Testis (tissue), 3 donors: ENCODE results near the gene XRCC1. TPM values are rescaled to one million over a fixed set of nuclear protein-coding genes. Genes with fewer than 3 reads are reported as not detected.
A peak's percentile ranks its signal among the peaks of the same experiment; 100 is the strongest.

ENCODE experiments used
- DNase-seq: peaks from one replicate; pipeline ENCODE4 v3.0.0-alpha.2; 2019
- H3K27ac ChIP-seq, 2 donors: fragments of 200-600 bp; sonication (generic); one replicate each; pipeline ENCODE4 v1.5.1; 2019
- H3K27me3 ChIP-seq: fragments of 200-600 bp; sonication (generic); one replicate; pipeline ENCODE4 v1.5.1; 2019
- H3K36me3 ChIP-seq: fragments of 200-600 bp; sonication (generic); one replicate; pipeline ENCODE4 v1.5.1; 2017; ENCODE audit warnings: low read depth; ENCODE audit errors: missing control alignments
- H3K4me1 ChIP-seq: fragments of 200-600 bp; sonication (generic); one replicate; pipeline ENCODE4 v1.5.1; 2019
- H3K4me3 ChIP-seq, 2 donors: fragments of 200-600 bp; sonication (generic); one replicate each; pipeline ENCODE4 v1.5.1; 2017 to 2019
- H3K9me3 ChIP-seq: fragments of 200-600 bp; sonication (generic); one replicate; pipeline ENCODE4 v1.5.1; 2017
- CTCF ChIP-seq, 3 experiments: fragments of 450-650 bp in 2 of 3; fragments of 200-600 bp in 1 of 3; sonication (generic) in 1 of 3; IDR thresholded peaks; one replicate each; pipeline ENCODE4 v1.5.1; 2016 to 2019; ENCODE audit warnings: antibody characterized with exemption in 3 of 3, mild to moderate bottlenecking in 2 of 3, moderate library complexity in 1 of 3
- POLR2A ChIP-seq: fragments of 450-650 bp; IDR thresholded peaks from one replicate; pipeline ENCODE4 v1.6.1; 2017; ENCODE audit warnings: antibody characterized with exemption, mild to moderate bottlenecking, moderate library complexity
- whole genome bisulfite sequencing, 2 donors: methylation state at CpG; one replicate each; pipeline ENCODE4 v1.1.5; 2018; 5-methylcytosine and 5-hydroxymethylcytosine counted together
- intact Hi-C: fragments of 100-400 bp; cut with DNase I; formaldehyde crosslinking; loops from one replicate; pipeline ENCODE4 v1.15.1; 2023; ENCODE audit warnings: low total_unique reads
- polyA plus RNA-seq: library from polyadenylated mRNA; stranded (reverse); fragments of 350-450 nt; fragmentation: Illumina TruSeq; extraction: RNeasy Lipid Tissue Mini Kit (QIAGEN cat#74804); gene quantifications from one replicate; pipeline ENCODE4 v1.2.3, GENCODE V29; 2014; ENCODE audit warnings: low read depth, low replicate concordance; ENCODE audit not compliant: insufficient read depth
- total RNA-seq, 2 donors: library from RNA; depleted of rRNA; stranded (reverse); fragments of >200 nt; gene quantifications; one replicate each; pipeline ENCODE4 v1.2.3, GENCODE V29; 2016

XRCC1 gene
- total and polyA plus RNA-seq, 3 donors from 2014 or later: 40.6 to 49.1 (median 44.8) TPM

- Histone ChIP-seq H3K4me3 (no peak overlapping the region), H3K27me3 (no peaks in the 10 kb centered on the region), H3K9me3 (no peaks in the 10 kb centered on the region), H3K36me3 (no peaks in the 10 kb centered on the region), H3K27ac (no peak overlapping the region), H3K4me1 (peaks cover 2% of the 10 kb centered on the region)
- intact Hi-C loops: no loop called here
- TF ChIP-seq CTCF (IDR thresholded peaks at IDR 0.05) (no peak), POLR2A (no peak)
- no peak for DNase-seq
- 55 to 67% methylated on average over 2 of the region's 2 CpGs for WGBS, 2 donors
Observed at GRCh38 chr19:43586346-43586745, 11.0 kb upstream of the XRCC1 start.

- intact Hi-C loops: no loop called here
- Histone ChIP-seq H3K9me3 (no peaks in the 10 kb centered on the region), H3K27ac (no peak overlapping the region), H3K36me3 (no peaks in the 10 kb centered on the region), H3K27me3 (no peaks in the 10 kb centered on the region), H3K4me1 (peaks cover 7% of the 10 kb centered on the region), H3K4me3 (no peak overlapping the region)
- DNase-seq: no peak
- 97 to 100% methylated on average over 1 of the region's 1 CpG for WGBS, 2 donors
- no peak for TF ChIP-seq CTCF (IDR thresholded peaks at IDR 0.05)
- TF ChIP-seq POLR2A: no peak
Observed at GRCh38 chr19:43584484-43584883, 9.2 kb upstream of the XRCC1 start.

- WGBS, 2 donors: 89 to 94% methylated on average over 2 of the region's 2 CpGs
- intact Hi-C loops: no loop called here
- Histone ChIP-seq H3K4me1 (peaks cover 7% of the 10 kb centered on the region), H3K9me3 (no peaks in the 10 kb centered on the region), H3K4me3 (no peak overlapping the region), H3K27me3 (no peaks in the 10 kb centered on the region), H3K36me3 (no peaks in the 10 kb centered on the region), H3K27ac (no peak overlapping the region)
- DNase-seq: no peak
- TF ChIP-seq POLR2A: no peak
- no peak for TF ChIP-seq CTCF (IDR thresholded peaks at IDR 0.05)
Observed at GRCh38 chr19:43582495-43582894, 7.2 kb upstream of the XRCC1 start.

- WGBS, 2 donors: 49 to 56% methylated on average over 7 of the region's 7 CpGs
- peaks cover 7% of the 10 kb centered on the region for H3K4me1 ChIP-seq
- peak overlapping the region in 1 of 2 donors; percentile 62 for H3K4me3 ChIP-seq
- H3K27me3 ChIP-seq: no peaks in the 10 kb centered on the region
- H3K36me3 ChIP-seq: no peaks in the 10 kb centered on the region
- intact Hi-C loops: no loop called here
- no peak for DNase-seq
- no peak for TF ChIP-seq POLR2A
- no peak for TF ChIP-seq CTCF (IDR thresholded peaks at IDR 0.05)
- peak overlapping the region in 1 of 2 donors; percentile 10 for H3K27ac ChIP-seq
- H3K9me3 ChIP-seq: no peaks in the 10 kb centered on the region
Observed at GRCh38 chr19:43581467-43581866, 6.1 kb upstream of the XRCC1 start.

- no peaks in the 10 kb centered on the region for H3K9me3 ChIP-seq
- no peak overlapping the region for H3K27ac ChIP-seq
- no peak for DNase-seq
- no peaks in the 10 kb centered on the region for H3K27me3 ChIP-seq
- H3K4me3 ChIP-seq: no peak overlapping the region
- H3K4me1 ChIP-seq: peaks cover 7% of the 10 kb centered on the region
- 87 to 96% methylated on average over 3 of the region's 3 CpGs for WGBS, 2 donors
- H3K36me3 ChIP-seq: no peaks in the 10 kb centered on the region
- TF ChIP-seq POLR2A (no peak), CTCF (IDR thresholded peaks at IDR 0.05) (no peak)
- intact Hi-C loops: no loop called here
Observed at GRCh38 chr19:43578787-43579186, 3.5 kb upstream of the XRCC1 start.
